IMR-90 (cell line): ENCODE results near the gene DENND5A. TPM values are rescaled to one million over a fixed set of nuclear protein-coding genes. Genes with fewer than 3 reads are reported as not detected.

Experiments
- ATAC-seq: fragments of 200-7000 bp; cut with Tn5 transposase; 2 replicates; pipeline ENCODE4 v1.9.1; 2020; ENCODE audit warnings: low read depth, mild to moderate bottlenecking, moderate library complexity
- BruUV-seq: library from RNA; stranded (reverse); fragments of 400-500 nt; replicated peaks from 2 replicates; lab custom pipeline; 2021; lab: Mats Ljungman, UMichigan
- CTCF ChIA-PET: fragments of 300-600 bp; formaldehyde crosslinking; extraction: SDS; loops from one replicate; lab custom pipeline; 2021; ENCODE audit warnings: antibody characterized with exemption; lab: Yijun Ruan, JAX
- POLR2A ChIA-PET: fragments of 300-600 bp; sonication (Branson Sonifier 250); formaldehyde crosslinking; loops from one replicate; lab custom pipeline; 2022; ENCODE audit warnings: antibody characterized with exemption; ENCODE audit not compliant: unreplicated experiment; lab: Charles Lee
- DNase-seq: peaks from one replicate; pipeline ENCODE4 v3.0.0; 2013
- H2AFZ ChIP-seq: replicated peaks from 2 replicates; pipeline ENCODE3; 2013; ENCODE audit warnings: low read length, mild to moderate bottlenecking; ENCODE audit not compliant: poor library complexity
- H2AK5ac ChIP-seq: 2 replicates; pipeline ENCODE4 v1.6.1; 2013; ENCODE audit warnings: low read depth, low read length, inconsistent platforms
- H2AK9ac ChIP-seq: replicated peaks from 2 replicates; pipeline ENCODE3; 2013; ENCODE audit warnings: mild to moderate bottlenecking, low read depth, low read length, moderate library complexity; ENCODE audit not compliant: poor library complexity
- H2BK120ac ChIP-seq: 2 replicates; pipeline ENCODE4 v1.6.1; 2013; ENCODE audit warnings: low read depth, low read length, inconsistent platforms
- H2BK15ac ChIP-seq: 3 replicates; pipeline ENCODE4 v1.6.1; 2013; ENCODE audit warnings: low read depth, low read length, inconsistent platforms
- H2BK20ac ChIP-seq: 2 replicates; pipeline ENCODE4 v1.6.1; 2013; ENCODE audit warnings: low read depth, mild to moderate bottlenecking, inconsistent platforms, low read length, moderate library complexity
- H2BK5ac ChIP-seq: 2 replicates; pipeline ENCODE4 v1.6.1; 2013; ENCODE audit warnings: mild to moderate bottlenecking, low read depth, low read length, inconsistent platforms; ENCODE audit not compliant: poor library complexity, severe bottlenecking
- H3K14ac ChIP-seq: replicated peaks from 2 replicates; pipeline ENCODE4 v1.6.1; 2013; ENCODE audit warnings: low read depth, low read length, inconsistent platforms
- H3K18ac ChIP-seq: 2 replicates; pipeline ENCODE4 v1.6.1; 2013; ENCODE audit warnings: low read depth, low read length, control low read depth
- H3K23ac ChIP-seq: 2 replicates; pipeline ENCODE4 v1.6.1; 2013; ENCODE audit warnings: low read depth, low read length, inconsistent platforms
- H3K27ac ChIP-seq: 2 replicates; pipeline ENCODE4 v1.5.1; 2013; ENCODE audit warnings: mild to moderate bottlenecking, control low read depth, low read length; ENCODE audit not compliant: insufficient read depth
- H3K27me3 ChIP-seq: 2 replicates; pipeline ENCODE4 v1.6.1; 2013; ENCODE audit warnings: low read length; ENCODE audit not compliant: control insufficient read depth, insufficient read depth
- H3K36me3 ChIP-seq: 2 replicates; pipeline ENCODE4 v1.6.1; 2013; ENCODE audit warnings: low read length, mixed read lengths; ENCODE audit not compliant: control insufficient read depth, insufficient read depth
- H3K4ac ChIP-seq: 2 replicates; pipeline ENCODE4 v1.6.1; 2013; ENCODE audit warnings: low read depth, low read length, inconsistent platforms
- H3K4me1 ChIP-seq: 2 replicates; pipeline ENCODE4 v1.6.1; 2013; ENCODE audit warnings: low read length, mixed read lengths; ENCODE audit not compliant: control insufficient read depth, insufficient read depth
- H3K4me2 ChIP-seq: 2 replicates; pipeline ENCODE4 v1.6.1; 2013; ENCODE audit warnings: low read depth, mild to moderate bottlenecking, control low read depth, low read length, moderate library complexity
- H3K4me3 ChIP-seq: 2 replicates; pipeline ENCODE4 v1.5.1; 2013; ENCODE audit warnings: low read depth, mild to moderate bottlenecking, control low read depth, low read length, moderate library complexity; ENCODE audit not compliant: insufficient read depth
- H3K56ac ChIP-seq: 2 replicates; pipeline ENCODE4 v1.6.1; 2013; ENCODE audit warnings: low read length, inconsistent platforms; ENCODE audit not compliant: insufficient read depth; ENCODE audit errors: extremely low read depth
- H3K79me1 ChIP-seq, 2 experiments: 2 replicates each; pipeline ENCODE4 v1.6.1; 2013; ENCODE audit warnings: low read length in 2 of 2, inconsistent platforms in 1 of 2, low read depth in 1 of 2
- H3K9ac ChIP-seq: 2 replicates; pipeline ENCODE4 v1.6.1; 2013; ENCODE audit warnings: low read depth, low read length, control low read depth
- H3K9me1 ChIP-seq: 2 replicates; pipeline ENCODE4 v1.6.1; 2013; ENCODE audit warnings: low read length, inconsistent platforms; ENCODE audit not compliant: insufficient read depth
- H3K9me3 ChIP-seq: 2 replicates; pipeline ENCODE4 v1.6.1; 2013; ENCODE audit warnings: low read length; ENCODE audit not compliant: control insufficient read depth, insufficient read depth
- H4K20me1 ChIP-seq: 2 replicates; pipeline ENCODE4 v1.6.1; 2013; ENCODE audit warnings: low read length, inconsistent platforms; ENCODE audit not compliant: insufficient read depth
- H4K5ac ChIP-seq: 2 replicates; pipeline ENCODE4 v1.6.1; 2013; ENCODE audit warnings: mild to moderate bottlenecking, low read depth, low read length, control low read depth
- H4K8ac ChIP-seq, 2 experiments: 2 replicates each; pipeline ENCODE4 v1.6.1; 2013; ENCODE audit warnings: low read depth in 2 of 2, low read length in 2 of 2, control low read depth in 1 of 2, inconsistent platforms in 1 of 2
- H4K91ac ChIP-seq: 2 replicates; pipeline ENCODE4 v1.6.1; 2013; ENCODE audit warnings: low read depth, low read length, inconsistent platforms; ENCODE audit not compliant: insufficient read depth
- CEBPB ChIP-seq: IDR thresholded peaks from 2 replicates; pipeline ENCODE4 v1.6.1; 2012; ENCODE audit warnings: low read depth, low read length, improper control_type of control experiment
- NFE2L2 ChIP-seq: fragments of 150-350 bp; IDR thresholded peaks from 2 replicates; pipeline ENCODE4 v1.6.1; 2016; ENCODE audit warnings: low read depth, mild to moderate bottlenecking, low read length
- RFX5 ChIP-seq: IDR thresholded peaks from 2 replicates; pipeline ENCODE4 v1.8.0; 2012; ENCODE audit warnings: low read depth, mild to moderate bottlenecking, low read length, moderate library complexity
- USF2 ChIP-seq: fragments of 150-350 bp; IDR thresholded peaks from 2 replicates; pipeline ENCODE4 v1.6.1; 2017; ENCODE audit warnings: mild to moderate bottlenecking, antibody characterized with exemption, low read length, low read depth
- WGBS, 2 experiments: methylation state at CpG; one replicate each; pipeline versions ENCODE4 v1.1.5 to v1.1.7; 2013; ENCODE audit warnings: missing lambda C conversion rate in 2 of 2; ENCODE audit not compliant: insufficient read length in 1 of 2; ENCODE audit errors: extremely low coverage in 2 of 2; 5-methylcytosine and 5-hydroxymethylcytosine counted together
- dilution Hi-C: fragments of 300-500 bp; cut with HindIII; formaldehyde crosslinking; loops from one replicate; pipeline ENCODE4 v1.14.3; 2018; ENCODE audit warnings: low sequenced_read_pairs; ENCODE audit not compliant: unreplicated experiment
- in situ Hi-C: fragments of 300-500 bp; cut with MboI; formaldehyde crosslinking; loops from 3 replicates; pipeline ENCODE4 v1.14.3; 2019; ENCODE audit warnings: low sequenced_read_pairs, inconsistent platforms, mixed read lengths
- intact Hi-C: fragments of 100-400 bp; cut with micrococcal nuclease; formaldehyde crosslinking; loops from 2 replicates; pipeline ENCODE4 v1.10.0; 2022
- polyA plus RNA-seq, 3 experiments: library from polyadenylated mRNA; depleted of rRNA; stranded (reverse); fragments of >200 nt; gene quantifications; 2 replicates each; pipeline ENCODE4 v1.2.3, GENCODE V29; 2012; ENCODE audit warnings: low replicate concordance in 1 of 3
- total RNA-seq: library from RNA; depleted of rRNA; stranded (reverse); fragments of >200 nt; gene quantifications from 2 replicates; pipeline ENCODE4 v1.2.3, GENCODE V29; 2012

DENND5A gene
- total and polyA plus RNA-seq, 2 of the 4 experiments (the other 2 are of a cell fraction), result 179 to 192 TPM

- no peak overlapping the region for H3K23ac ChIP-seq
- in situ Hi-C loops, result loop anchor here (5.0 to 25.0 kb wide), 2 partner anchors 113 to 443 kb away; partner anchors contain the start of genes RPL27A and TRIM66
- no peak for TF ChIP-seq USF2
- no peak for TF ChIP-seq CEBPB
- no peak for TF ChIP-seq RFX5
- TF ChIP-seq NFE2L2, result no peak
- no peak overlapping the region for H2BK20ac ChIP-seq
- no peak overlapping the region for H2BK15ac ChIP-seq
- H3K4me3 ChIP-seq, result no peak overlapping the region
- H3K9me1 ChIP-seq, result peaks cover 8% of the 10 kb centered on the region; the same call in 1 of the 2 replicates
- CTCF ChIA-PET, result interaction anchor here (1.2 kb wide), 1 partner anchor 17 kb away, joined by 3 read pairs; no protein-coding TSS in a partner anchor
- no peak overlapping the region for H3K18ac ChIP-seq
- H3K9me3 ChIP-seq, result no peaks in the 10 kb centered on the region
- DNase-seq (no peak), ATAC-seq (no peak)
- no peaks in the 10 kb centered on the region for H4K20me1 ChIP-seq
- dilution Hi-C loops, result no loop called here
- no peak overlapping the region for H3K27ac ChIP-seq
- no peaks in the 10 kb centered on the region for H3K27me3 ChIP-seq
- BruUV-seq, result no TSS peak
- H3K14ac ChIP-seq, result no peak overlapping the region
- H3K9ac ChIP-seq, result no peak overlapping the region
- WGBS, 2 experiments, result no CpG with 5 or more reads among the region's 1 CpG
- H3K4me2 ChIP-seq, result no peak overlapping the region
- H2BK120ac ChIP-seq, result no peak overlapping the region
- intact Hi-C loops, result loop anchor here (10.0 kb wide), 1 partner anchor 435 kb away; no protein-coding TSS in a partner anchor
- no peaks in the 10 kb centered on the region for H3K4me1 ChIP-seq
- H2BK5ac ChIP-seq, result no peak overlapping the region
- no peak overlapping the region for H2AFZ ChIP-seq
- H2AK5ac ChIP-seq, result no peak overlapping the region
- peaks cover 12% of the 10 kb centered on the region for H3K36me3 ChIP-seq
- H3K56ac ChIP-seq, result no peak overlapping the region
- no peak overlapping the region for H2AK9ac ChIP-seq
- H4K8ac ChIP-seq, result no peak overlapping the region
- H4K91ac ChIP-seq, result no peak overlapping the region
- peaks cover 0 to 6% of the 10 kb centered on the region in 2 experiments; a peak in 1 of 4 replicates for H3K79me1 ChIP-seq
- POLR2A ChIA-PET, result no interaction called here
- H3K4ac ChIP-seq, result no peak overlapping the region
- no peak overlapping the region for H4K5ac ChIP-seq
Observed at GRCh38 chr11:9130297-9130696, 134.9 kb downstream of the DENND5A start.
